ENCODE results near the gene BCLAF1. TPM values are rescaled to one million over a fixed set of nuclear protein-coding genes. Genes with fewer than 3 reads are reported as not detected.

The BCLAF1 gene
- total and polyA plus RNA-seq, 9 of the 15 experiments (the other 6 are each of a cell fraction or from before 2014, with no cell fraction given) = 65.4 to 286 (median 165) TPM

- peak; percentile 74 for TF ChIP-seq CXXC5 (CRISPR knock-in tag; IDR thresholded peaks at IDR 0.05)
- no peak for TF ChIP-seq ZNF253 (CRISPR knock-in tag; conservative IDR thresholded peaks at IDR 0.05)
- TF ChIP-seq CGGBP1 (CRISPR knock-in tag; IDR thresholded peaks at IDR 0.05) = no peak
- peak; percentile 79 to 81; a peak in 2 of 4 replicates for TF ChIP-seq ZNF318 (IDR thresholded peaks at IDR 0.05; ENCODE audit: borderline replicate concordance in 1 of 2, low read depth in 1 of 2)
- peak; percentile 40; the same call in 1 of the 2 replicates for TF ChIP-seq TFAP4 (CRISPR knock-in tag; IDR thresholded peaks at IDR 0.05; ENCODE audit: borderline replicate concordance)
- TF ChIP-seq EGR1 (conservative IDR thresholded peaks at IDR 0.05) = peak; percentile 94
- TF ChIP-seq PCBP1 (IDR thresholded peaks at IDR 0.05; ENCODE audit: low read depth, low read length, poor library complexity, severe bottlenecking) = no peak
- TF ChIP-seq ADNP (tag; IDR thresholded peaks at IDR 0.05) = no peak
- no peak for TF ChIP-seq ETS1 (conservative IDR thresholded peaks at IDR 0.05; ENCODE audit: control insufficient read depth, low read depth, low read length)
- TF ChIP-seq ZBTB2 (IDR thresholded peaks at IDR 0.05) = peak; percentile 78
- TF ChIP-seq ZNF140 (CRISPR knock-in tag; IDR thresholded peaks at IDR 0.05) = no peak
- no peak for TF ChIP-seq DACH1 (IDR thresholded peaks at IDR 0.05; ENCODE audit: partially characterized antibody)
- TF ChIP-seq KAT2B (IDR thresholded peaks at IDR 0.05; ENCODE audit: low read depth, low read length) = no peak
- no peak for TF ChIP-seq MCM7 (IDR thresholded peaks at IDR 0.05)
- 0 out of 2 replicates have a peak, but pooled peaks have one; percentile 18 for TF ChIP-seq MAFG (tag; conservative IDR thresholded peaks at IDR 0.05)
These were observed 53.0 kb downstream of the BCLAF1 start (continued) for GRCh38 chr6:136236466-136237293.
